Measurements from ENCODE around the gene CRYBA4.

CRYBA4 gene

DNA sequence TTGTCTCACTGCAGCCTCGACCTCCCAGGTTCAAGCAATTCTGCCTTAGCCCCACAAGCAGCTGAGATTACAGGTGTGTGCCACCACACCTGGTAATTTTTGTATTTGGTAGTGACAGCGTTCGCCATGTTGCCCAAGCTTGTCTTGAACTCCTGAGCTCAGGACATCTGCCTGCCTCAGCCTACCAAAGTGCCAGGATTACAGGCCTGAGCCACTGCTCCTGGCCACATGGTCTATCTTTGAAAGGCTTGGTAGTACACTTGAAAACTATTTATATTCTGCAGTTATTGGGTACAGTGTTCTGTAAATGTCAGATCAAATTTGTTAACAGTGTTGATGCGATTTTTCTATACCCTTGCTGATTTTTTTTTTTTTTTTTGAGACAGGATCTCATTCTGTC, 9.5 kb downstream of the CRYBA4 start:
- no peak for DNase-seq

DNA sequence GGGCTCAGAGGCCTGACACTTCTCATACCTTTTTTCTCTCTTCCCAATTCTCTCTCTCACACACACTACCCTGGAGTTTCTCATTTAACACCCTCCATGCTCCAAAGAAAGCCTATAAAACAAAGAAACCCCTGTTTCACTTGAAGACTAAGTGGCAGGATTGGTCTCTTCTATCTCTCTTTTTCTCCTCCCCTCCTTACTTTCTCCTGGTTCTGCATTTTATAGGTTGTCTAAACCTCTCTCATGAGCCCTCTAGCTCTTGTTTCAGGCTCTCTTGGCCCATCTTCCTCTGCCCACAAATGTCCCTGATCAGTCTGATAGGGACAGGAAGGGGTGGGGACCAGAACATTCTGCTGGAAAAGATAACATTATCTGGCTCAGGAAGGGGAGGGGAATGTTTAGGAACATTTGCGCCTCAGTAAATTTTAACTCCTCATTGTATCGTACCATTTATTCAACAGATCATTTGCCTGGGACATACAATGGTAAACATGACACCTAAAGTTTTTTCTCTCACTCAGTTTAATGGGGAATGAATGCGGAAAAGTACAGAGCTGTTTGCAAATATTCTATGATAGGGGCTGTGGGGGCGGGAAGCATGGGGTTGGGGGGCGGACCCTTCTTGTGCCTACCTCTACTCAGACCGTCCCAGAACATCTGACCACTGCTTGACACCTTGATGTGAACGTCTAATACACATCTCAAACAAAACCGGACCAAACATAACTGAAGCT, 10.8 kb downstream of the CRYBA4 start:
- no peak for DNase-seq

DNA sequence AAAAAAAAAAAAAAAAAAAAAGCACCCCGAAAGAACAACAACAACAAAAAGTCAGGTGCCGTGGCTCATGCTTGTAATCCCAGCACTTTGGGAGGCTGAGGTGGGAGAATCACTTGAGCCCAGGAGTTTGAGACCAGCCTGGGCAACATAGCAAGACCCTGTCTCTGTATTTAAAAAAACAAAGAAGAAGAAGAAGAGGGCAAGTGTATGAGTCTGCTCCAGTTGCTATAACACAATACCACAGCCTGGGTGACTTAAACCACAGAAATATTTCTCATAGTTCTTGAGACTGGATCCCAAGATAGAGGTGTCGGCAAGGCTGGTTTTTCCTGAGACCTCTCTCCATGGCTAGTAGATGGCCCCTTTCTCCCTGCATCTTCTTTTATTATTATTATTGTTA, 12.4 kb downstream of the CRYBA4 start:
- DNase-seq: no peak

DNA sequence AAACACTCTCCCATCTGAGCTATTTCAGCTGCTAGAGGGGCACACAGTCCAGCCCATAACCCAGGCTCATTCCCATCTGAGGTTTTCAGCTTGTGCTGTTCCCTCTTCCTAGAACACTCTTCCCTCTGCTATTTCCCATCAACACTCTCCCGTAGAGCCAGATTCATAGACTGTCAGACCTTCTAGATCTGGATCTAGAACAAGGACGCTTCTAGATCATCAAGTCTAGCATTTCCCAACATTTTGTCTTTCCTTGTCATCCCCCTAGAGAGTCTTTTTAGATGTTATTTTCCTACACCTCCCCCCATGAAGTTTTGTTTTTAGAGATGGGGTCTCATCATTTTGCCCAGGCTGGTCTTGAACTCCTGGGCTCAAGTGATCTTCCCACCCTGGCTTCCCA, 13.4 kb downstream of the CRYBA4 start:
- no peak for DNase-seq

DNA sequence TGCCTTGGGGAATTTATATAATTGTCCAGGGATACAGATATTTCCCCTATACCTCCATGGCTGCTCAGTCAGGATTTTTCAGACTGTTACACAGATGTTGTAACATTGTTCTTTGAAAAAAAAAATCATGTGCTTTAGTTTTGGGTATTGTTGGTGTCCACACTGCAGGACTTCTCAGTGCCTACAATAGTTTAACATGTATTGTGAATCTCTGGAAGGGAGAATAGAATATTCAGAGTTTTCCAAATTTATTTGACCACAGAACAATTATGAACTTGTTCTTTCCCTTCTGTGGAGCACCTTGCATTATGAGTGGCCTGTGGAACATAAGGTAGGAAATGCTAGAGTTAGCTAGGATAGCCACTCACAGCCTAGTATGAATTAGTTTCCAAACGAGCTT, 14.5 kb downstream of the CRYBA4 start:
- no peak for DNase-seq

DNA sequence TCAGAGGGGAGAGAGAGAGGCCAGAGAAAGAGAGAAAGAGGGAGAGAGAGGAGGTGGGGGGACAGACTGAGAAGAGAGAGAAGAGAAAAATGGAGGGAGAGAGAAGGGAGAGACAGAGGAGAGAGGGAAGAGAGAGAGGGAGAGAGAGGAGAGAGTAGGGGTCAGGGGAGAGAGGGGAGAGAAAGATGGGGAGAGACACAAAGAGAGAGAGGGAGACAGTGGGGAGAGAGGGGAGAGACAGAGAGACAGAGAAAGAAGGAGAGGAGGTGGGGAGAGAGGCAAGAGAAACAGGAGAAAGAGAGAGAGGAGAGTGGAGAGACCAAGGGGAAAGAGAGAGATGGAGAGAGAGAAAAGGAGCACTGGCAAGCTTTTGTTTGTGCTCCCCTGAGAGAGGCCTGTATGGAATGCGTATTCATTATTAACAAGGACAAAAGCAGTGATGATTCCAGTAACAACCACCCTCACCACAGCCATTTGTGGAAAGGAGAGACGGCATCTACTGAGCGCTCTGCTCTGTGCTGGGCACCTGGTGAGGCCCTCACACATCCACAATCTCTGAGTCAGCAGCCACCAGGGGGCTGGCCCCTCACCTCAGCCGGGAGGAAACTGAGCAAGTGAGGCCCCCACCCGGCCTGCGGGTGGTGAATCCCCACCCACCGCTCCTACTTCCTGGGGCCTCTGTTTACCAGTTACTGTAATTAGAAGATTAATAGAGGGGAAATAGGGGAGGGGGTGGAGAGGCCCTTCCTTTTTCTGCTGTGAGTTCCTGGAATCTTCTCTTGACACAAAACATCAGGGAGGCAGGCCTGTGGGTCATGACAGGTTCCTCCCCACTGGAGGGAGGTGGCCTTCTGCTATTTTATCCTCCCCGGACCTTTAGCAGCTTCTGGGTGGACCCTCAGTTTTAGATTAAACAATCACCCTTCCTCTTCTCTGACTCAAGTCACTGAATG, 21.0 kb downstream of the CRYBA4 start:
- no peak for DNase-seq

DNA sequence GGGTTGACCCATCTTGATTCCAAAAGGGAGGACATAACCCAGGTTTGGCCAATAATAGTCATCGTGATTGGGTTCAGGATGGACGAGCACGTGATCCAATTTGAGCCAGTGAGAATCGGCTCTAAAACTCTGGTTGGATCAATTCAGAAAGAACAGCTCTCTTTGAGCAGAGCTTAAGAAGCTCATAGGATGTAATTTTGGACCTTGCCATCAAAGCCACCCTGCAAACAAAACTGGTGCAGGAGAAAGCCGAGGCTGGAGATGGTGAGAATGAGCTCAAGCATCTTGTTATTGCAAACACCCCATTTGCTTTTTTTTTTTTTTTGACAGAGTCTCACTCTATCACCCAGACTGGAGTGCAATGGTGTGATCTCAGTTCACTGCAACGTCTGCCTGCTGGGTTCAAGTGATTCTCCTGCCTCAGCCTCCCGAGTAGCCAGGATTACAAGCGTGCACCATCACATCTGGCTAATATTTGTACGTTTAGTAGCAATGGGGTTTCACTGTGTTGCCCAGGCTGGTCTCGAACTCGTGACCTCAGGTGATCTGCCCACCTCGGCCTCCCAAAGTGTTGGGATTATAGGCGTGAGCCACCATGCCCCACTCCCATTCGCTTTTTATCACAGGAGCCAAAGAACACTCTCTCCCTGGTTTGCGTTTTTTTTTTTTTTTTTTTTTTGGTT, 21.8 kb downstream of the CRYBA4 start:
- no peak for DNase-seq

DNA sequence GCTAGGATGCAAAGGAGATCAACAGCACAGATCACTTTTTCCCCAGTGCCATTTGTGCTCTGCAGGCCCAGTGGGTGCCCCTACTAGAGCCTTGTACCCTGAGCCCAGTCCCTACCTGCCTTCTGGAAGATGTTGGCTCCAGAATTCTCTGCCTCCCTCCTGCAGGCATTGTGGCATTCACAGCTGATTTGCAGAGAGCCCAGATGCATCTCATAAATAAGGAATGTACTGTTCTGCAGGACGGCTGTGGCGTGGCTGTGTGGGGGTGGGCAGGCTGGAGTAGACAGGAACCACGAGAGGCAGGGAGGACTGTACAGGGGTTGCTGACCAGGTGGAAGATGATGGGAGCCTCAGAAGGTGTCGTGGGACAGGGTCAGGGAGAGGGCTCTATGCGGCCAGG, 24.4 kb downstream of the CRYBA4 start:
- no peak for DNase-seq

DNA sequence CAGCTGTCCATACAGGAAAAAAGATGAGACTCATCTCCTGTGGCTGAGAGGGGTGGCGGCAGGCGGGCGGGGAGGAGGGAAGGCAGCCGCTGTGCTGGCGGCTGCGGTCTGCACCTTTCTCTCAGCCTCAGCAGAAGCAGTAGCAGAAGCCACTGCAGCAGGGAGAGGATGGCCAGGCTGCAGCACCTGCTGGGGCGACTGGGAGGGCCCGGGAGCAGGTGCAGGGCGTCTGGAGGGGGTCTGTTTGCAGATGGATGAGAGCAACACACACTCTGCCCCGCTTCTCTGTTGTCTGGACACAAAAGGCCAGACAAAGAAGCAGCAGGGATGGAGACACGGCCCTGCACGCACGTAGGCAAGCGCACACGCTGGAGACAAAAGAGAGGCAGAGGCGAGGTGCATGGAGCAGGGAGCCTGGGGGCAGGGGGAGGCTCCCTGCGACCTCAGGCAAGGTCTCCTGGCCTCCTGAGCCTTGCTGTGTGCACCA, 26.3 kb downstream of the CRYBA4 start:
- peak; percentile 52 for DNase-seq

DNA sequence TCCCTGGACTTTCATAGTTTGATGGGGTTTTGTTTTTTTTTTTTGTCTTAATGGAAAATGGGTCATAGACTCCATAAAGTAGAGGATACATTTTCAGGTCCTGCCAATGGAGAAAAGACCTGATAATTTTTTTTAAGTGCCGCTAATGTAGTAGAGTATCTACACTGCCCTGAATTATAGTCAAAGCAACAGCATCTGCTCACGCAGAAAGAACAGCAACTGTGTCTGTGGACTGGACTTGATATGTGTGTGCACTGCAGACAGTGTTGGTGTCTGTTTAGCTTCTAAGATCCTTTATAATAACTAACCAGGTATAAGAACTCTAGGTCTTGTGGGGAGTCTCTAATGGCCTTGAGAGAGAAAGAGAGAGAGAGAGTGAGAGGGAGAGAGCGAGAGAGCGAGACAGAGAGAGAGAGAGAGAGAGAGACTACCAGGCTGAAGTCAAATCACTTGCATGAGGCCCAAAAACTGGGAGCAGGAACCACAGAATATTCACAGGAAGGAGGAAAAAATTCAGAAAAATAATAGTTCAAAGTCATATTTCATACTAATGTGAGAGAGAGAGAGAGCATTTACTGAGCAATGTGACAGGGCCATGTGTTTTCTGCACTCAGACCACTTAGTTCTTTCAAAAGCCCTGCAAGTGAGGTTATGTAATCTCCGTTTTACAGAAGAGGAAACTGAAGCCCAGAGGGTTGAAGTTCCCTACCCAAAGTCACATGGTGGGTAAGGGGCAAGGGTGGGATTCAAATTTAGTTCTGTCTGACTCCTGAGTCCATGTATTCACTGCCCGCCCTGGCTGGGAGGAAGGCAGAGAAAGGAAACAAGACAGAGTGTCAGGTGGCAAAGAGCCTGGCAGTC, 27.0 kb downstream of the CRYBA4 start:
- DNase-seq: peak; percentile 18

DNA sequence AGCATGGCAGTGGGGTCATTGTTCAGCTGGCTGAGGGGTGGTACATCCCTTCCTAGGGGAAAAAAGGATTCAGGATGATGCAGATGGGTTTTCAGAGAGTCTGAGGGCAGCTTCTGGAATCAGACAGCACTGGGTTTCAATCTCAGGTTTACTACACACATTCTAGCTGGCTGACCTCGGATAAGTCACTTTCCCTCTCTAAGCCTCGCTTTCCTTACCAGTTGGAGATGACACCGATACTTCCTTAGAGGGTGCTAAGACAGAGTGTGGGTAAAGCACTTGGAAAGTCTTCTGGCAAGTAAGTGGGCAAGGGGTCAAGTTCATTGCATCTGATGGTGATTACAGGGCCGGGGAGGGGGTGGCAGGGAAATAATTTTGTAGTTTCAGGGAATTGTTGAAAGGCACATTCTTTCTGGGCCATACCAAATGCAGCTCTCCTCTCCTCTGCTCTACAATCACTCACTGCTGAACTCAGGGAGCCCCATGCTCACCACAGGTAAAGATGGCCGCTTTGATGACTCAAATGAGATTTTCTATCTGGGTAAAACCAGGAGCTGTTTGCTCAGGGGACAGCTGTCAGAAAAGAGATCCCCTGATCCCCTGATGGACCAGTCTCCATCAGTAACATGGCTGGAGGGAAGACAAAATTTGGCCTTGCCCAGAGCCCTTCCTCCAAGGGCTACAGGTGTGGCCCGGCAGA, 29.1 kb downstream of the CRYBA4 start:
- DNase-seq: no peak

DNA sequence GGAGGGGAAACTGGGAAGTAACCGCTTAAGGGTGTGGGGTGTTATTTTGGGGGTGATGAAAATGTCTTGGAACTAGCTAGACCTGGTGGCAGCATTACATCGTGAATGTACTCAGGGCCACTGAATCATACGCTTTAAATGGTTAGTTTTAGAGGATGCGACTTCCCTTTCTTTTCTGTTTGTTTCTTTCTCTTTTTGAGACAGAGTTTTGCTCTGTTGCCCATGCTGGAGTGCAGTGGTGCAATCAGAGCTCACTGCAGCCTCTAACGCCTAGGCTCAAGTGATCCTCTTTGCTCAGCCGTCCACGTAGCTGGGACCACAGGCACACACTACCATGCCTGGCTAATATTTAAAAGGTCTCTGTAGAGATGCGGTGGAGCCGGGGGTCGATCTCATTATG, 30.1 kb downstream of the CRYBA4 start:
- DNase-seq: no peak

DNA sequence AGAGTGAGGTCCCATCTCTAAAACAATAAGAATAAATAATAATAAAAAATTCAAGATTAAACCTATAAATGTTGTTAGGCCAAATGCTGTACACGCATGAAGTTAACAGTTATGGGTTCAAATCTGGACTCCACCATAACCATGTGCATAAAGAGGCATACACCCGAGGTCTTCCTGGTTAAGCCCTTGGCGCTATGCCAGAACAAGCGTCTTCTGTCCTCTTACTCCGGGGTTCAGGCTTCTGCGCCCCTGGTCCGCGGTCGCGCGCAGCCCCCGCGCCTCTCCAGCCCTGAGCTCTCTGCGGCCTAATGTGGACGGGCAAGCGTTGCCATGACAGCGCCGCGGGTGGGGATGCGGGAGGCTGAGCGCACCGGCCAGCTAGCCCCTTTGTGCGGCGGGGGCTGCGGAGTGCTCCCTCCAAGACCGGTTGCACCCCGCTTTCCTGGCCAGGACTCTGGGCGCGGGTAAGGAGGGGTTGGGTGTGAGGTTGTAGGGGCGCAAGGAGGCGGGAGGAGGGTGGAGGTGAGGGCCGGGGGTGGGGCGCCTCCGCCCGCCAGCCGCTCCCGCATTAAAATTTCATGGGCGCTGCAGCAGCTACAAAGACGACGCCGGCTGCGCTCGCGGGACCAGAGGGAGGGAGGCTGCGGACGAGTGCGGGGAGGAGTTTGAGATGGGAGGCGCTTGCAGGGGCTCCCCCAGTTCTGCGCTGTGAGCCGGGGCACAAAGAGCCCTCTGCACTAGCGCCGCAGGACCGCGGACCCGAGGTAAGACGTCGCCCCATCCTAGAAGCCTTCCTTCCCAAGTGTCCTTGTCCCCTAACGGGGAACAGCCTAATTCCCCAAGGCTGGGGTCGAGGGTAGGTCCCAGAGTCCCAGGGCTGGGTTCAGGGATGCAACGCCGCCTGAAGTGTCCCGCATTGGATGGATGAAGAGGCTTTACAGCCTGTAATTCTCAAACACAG, 35.4 kb downstream of the CRYBA4 start, which contains the start of gene MIAT:
Gene MIAT (plus strand): TSS at position 698 of the 961 bp plus-strand sequence.
- DNase-seq: peak; percentile 12

DNA sequence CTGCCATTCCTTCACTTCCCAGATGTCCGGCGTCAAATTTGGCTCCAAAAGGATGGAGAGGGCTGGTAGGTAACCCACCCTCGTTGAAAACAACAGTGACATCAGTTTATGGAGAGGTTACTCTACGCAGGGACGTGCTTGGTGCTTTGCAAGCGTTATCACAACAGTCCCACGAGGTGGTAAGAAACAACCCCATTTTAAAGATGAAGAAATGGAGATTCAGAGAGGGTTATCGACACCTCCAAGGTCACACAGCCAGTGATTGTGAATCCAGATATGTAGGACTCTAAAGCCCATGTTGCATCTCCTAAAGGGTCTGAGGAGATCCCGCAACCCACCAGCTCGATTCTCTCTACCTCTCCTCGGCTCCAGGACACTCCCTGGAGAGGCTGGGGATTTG, 36.4 kb downstream of the CRYBA4 start:
- DNase-seq: no peak

DNA sequence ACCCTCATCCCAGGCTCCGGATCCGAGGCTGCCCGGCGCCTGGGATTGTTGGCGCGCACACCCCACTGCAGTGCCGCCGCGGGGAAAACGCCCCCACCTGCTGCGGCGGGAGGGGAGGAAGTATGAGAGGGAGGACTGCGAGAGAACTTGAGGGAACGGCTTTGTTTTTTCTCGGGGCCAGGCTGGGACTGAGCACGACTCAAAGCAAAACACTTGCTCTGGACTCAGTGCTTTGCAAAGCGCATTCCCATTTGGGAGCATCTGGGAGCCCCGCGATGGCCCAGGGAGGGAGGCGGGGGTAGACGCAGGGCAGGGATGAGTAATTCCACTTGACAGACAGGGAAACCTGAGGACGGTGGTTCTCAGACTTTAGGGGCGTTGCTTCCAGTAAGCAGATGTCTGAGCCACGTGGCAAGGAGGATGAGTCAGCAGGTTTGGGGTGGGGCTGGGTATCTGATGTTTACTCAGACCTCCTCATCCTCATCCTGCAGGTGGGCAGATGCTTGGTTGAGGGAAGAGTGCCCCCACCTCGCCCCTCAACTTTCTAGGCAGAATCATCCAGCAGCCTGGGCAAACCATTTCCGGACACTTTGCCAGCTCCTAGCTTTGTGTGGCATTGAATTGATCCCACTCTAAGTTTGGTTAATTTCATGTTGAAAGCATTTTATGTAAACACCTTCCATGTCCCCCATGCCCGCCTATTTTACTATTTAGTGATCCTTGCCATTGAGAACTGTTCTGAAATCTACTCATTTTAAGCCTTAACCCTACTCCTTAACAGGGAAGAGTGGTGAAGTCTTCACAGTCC, 37.1 kb downstream of the CRYBA4 start:
- DNase-seq: peak; percentile 76

DNA sequence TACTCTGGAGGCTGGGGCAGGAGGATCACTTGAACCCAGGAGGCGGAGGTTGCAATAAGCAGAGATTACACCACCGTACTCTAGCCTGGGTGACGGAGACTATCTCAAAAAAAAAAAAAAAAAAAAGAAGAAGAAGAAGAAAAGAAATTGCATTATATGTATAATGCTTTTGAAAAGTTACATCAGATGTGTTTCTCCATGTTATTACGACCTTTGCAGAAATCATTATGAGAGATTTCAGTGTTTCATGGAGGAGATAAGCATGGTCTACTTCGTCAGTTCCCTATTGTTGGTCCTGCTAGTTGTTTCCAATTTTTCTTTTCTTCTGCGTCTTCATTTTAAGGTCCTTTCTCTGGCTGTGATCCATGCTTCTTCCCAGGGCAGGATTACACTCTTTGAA, 38.6 kb downstream of the CRYBA4 start:
- DNase-seq: no peak

DNA sequence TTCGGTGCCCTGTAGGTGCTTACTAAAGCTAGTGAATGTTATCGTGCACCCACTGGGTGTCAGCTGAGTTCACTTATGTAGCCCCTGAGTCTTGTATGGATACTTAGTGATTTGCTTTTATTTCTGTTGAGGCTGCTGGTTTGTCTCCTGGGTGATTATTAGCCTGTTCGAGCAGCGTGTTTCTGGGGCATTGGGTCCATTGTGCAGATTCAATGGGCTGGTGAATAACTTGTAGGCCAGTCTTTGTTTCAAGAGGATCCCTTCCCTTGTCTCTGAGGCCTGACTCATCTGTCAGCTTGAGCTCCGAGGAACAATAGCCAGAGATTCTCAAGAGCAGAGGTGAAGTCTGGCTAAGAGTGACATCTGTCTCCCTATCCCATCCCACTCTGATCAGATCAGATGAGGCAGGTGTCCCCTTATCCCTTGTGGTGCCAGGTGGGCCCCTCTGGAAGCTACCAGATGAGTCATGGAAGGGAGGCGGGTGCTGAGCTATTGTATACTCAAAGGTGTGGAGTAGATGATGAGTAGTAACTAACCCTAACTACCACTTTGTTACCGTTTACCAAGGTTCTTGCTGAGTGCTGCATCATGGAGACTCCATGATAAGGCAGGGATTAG, 39.3 kb downstream of the CRYBA4 start:
- DNase-seq: peak; percentile 25

DNA sequence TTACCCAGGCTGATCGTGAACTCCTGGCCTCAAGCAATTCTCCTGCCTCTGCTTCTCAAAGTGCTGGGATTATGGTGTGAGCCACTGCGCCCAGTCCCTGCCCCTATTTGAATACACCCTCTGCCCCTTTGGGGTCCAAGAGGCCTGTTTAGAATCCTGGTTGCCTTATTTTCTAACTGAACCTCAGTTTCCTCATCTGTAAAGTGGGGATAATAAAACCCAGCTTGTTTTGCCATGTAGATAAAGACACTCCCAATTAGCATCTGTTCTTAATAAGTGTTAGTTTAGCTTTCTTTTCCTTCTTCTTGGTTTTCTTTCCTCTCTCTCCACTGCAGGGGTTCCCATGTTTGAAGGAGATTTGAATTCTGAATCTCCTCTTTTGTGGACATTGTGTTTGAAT, 40.4 kb downstream of the CRYBA4 start:
- DNase-seq: no peak

DNA sequence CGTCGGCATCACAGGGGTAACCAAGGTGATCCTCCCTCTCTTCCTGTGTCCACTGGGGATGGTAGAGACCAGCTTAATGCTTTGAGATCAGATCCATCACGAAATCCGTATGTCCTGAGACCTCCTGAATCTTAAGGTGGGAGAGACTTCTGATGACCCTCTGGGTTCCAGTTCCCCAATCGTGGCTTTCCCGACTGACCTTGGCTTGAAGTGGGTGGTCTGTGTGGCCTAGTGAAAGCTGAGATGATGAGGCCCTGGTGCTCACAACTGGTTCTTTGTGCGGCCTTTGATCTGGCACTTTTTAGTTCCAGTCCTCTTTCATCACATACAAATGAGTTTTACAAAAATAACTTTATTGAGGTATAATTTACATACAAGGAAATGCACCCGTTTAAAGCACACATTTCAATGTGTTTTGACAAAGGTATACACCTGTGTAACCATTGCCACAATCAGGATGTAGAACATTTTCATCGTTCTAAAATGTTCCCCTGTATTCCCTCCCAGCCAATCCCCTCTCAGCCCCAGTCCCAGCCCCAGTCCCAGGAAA, 41.7 kb downstream of the CRYBA4 start:
- DNase-seq: no peak
